Stromal cell of bone marrow (primary cell): ENCODE measurements around the gene PARD6G.
"Not testable (repeated sequence)": the region's sequence is repeated elsewhere in the genome, so short reads cannot be mapped to it uniquely, and the experiment has no call there.

Experiments
- DNase-seq: peaks from one replicate; pipeline ENCODE4 v3.0.0-alpha.2; 2012; ENCODE audit warnings: low read depth

The PARD6G gene

GRCh38 chr18:80247393-80247841, at the start of gene PARD6G:
Gene PARD6G, minus strand, starts transcription at chr18:80247514. Its CDS starts 166 bp downstream, at chr18:80247348.
- peak; percentile 41 for DNase-seq

- not testable (repeated sequence) for DNase-seq
Observed at GRCh38 chr18:80262241-80263033, 15.1 kb upstream of the PARD6G start.

GRCh38 chr18:80259610-80260009, 12.3 kb upstream of the PARD6G start:
- no peak for DNase-seq

GRCh38 chr18:80258640-80259039, 11.3 kb upstream of the PARD6G start:
- DNase-seq, result no peak

- peak; percentile 19 for DNase-seq
Observed at GRCh38 chr18:80257579-80258543, 10.5 kb upstream of the PARD6G start.

- no peak for DNase-seq
Observed at GRCh38 chr18:80254971-80255500, 7.7 kb upstream of the PARD6G start.

GRCh38 chr18:80253871-80254492, 6.7 kb upstream of the PARD6G start:
- no peak for DNase-seq

- no peak for DNase-seq
Observed at GRCh38 chr18:80253236-80253635, 5.9 kb upstream of the PARD6G start.

GRCh38 chr18:80252136-80252535, 4.8 kb upstream of the PARD6G start:
- DNase-seq, result peak; percentile 65

- DNase-seq, result no peak
Observed at GRCh38 chr18:80251700-80252099, 4.4 kb upstream of the PARD6G start.

- no peak for DNase-seq
Observed at GRCh38 chr18:80250740-80251364, 3.5 kb upstream of the PARD6G start.

GRCh38 chr18:80249217-80250093, 2.1 kb upstream of the PARD6G start:
- DNase-seq, result no peak

GRCh38 chr18:80246445-80247392, 595 bp downstream of the PARD6G start:
- no peak for DNase-seq

- DNase-seq, result no peak
Observed at GRCh38 chr18:80245781-80246444, 1.4 kb downstream of the PARD6G start.

GRCh38 chr18:80244956-80245730, 2.2 kb downstream of the PARD6G start:
- no peak for DNase-seq

GRCh38 chr18:80244167-80244566, 3.1 kb downstream of the PARD6G start:
- no peak for DNase-seq

GRCh38 chr18:80243204-80243603, 4.1 kb downstream of the PARD6G start:
- no peak for DNase-seq
